Activated naive CD4-positive, alpha-beta T cell treated with Interleukin-2 at 50 U/mL for 16 hours (primary cell): ENCODE measurements around the gene SYF2.

Source experiments
- DNase-seq: peaks from one replicate; pipeline ENCODE4 v3.0.0-alpha.2; 2020

The SYF2 gene

GRCh38 chr1:25182629-25183028, 49.7 kb downstream of the SYF2 start:
- no peak for DNase-seq

GRCh38 chr1:25180996-25181395, 51.3 kb downstream of the SYF2 start:
- no peak for DNase-seq

- DNase-seq, result no peak
Observed at GRCh38 chr1:25178917-25179561, 53.3 kb downstream of the SYF2 start.

- no peak for DNase-seq
Observed at GRCh38 chr1:25174730-25175612, 57.3 kb downstream of the SYF2 start.

- no peak for DNase-seq
Observed at GRCh38 chr1:25174363-25174729, 58.0 kb downstream of the SYF2 start.

GRCh38 chr1:25173809-25174340, 58.4 kb downstream of the SYF2 start:
- no peak for DNase-seq
